Measurements from ENCODE around the gene CRIP1.

Gene CRIP1, protein sequence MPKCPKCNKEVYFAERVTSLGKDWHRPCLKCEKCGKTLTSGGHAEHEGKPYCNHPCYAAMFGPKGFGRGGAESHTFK

DNA sequence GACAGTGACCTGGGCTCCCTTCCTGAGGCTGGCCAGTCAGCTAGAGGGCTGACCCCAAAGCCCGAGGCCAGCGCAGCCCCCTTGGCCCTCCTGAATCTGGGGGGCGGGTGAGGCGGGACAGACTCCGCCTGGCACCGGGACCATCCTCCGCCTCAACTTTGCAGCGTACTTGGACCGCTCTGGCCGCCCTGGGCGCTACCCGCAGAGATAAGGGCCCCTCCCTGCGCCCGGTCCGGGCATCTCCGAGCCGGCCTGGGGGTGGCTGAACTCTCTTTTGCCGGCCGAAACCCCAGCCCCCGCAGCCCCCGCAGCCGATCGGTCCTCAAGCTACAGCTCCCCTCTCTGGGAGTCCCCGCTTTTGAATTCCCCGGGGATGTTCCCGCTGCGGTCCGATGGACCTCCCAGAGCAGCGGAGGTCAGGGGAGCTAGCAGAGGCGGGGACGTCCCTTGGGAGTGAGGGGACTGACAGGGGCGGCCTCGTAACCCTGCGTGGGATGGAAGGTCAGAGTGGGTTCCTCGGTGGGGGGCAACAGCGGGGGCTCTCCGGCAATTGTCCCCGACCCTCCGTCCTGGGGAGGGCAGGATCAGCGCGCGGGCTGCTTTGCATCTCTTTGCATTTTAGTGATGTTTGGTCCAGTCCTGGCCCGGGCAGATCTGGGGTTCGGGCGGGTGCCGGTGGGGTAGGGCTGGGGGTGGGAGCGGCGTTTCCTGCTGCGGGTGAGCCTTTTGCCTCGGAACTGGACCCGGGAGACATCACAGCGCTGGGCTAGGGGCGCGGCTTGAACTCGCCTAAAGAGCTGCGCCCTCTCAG lies at the start of gene CRIP1:
Gene CRIP1 (plus strand): TSS at position 724 of the 811 bp plus-strand sequence. CDS start 374 bp downstream, outside the sequence.
- DNase-seq (peak; percentile 32), ATAC-seq (no peak)
- Mint-ChIP-seq H3K4me1 (peaks cover 60% of the 10 kb centered on the region), H3K4me3 (peak within 1 kb of the TSS; percentile 81), H3K27ac (peak within 1 kb of the TSS; percentile 71), H3K36me3 (ENCODE audit: low read depth) (no peaks in the 10 kb centered on the region), H3K9me3 (no peaks in the 10 kb centered on the region), H3K27me3 (no peaks in the 10 kb centered on the region)

DNA sequence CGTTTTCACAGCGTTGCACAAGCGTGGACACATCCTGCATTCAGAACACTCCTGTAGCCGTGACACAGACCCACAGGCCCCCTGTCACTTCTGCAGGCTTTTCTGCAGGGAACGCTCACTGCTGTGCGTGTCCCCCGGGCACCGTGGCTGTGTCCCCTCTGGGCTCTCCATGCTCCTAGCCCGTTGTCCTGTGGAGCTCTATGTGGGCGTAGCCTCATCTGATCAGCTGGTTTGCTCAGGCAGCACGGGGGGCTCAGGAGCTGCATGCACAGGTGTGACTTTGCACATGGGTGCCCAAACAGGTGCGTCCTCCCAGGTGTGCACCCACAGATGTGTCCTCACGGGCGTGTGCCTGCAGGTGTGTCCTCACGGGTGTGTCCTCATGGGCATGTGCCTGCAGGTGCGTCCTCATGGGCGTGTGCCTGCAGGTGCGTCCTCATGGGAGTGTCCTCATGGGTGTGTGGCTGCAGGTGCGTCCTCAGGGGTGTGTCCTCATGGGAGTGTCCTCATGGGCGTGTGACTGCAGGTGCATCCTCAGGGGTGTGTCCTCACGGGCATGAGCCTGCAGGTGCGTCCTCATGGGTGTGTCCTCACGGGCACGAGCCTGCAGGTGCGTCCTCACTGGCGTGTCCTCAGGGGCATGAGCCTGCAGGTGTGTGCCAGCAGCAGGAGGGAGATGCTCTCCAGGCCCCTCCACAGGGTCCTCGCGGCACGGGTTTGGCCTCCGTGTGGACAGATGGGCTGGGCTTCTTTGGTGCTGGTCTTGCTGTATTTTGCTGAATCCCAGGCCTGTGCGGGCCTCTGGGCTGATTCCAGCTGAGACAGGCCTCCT lies 49.6 kb upstream of the CRIP1 start:
- ATAC-seq (no peak), DNase-seq (no peak)
- Mint-ChIP-seq H3K4me1 (peaks cover 8% of the 10 kb centered on the region), H3K27me3 (no peaks in the 10 kb centered on the region), H3K27ac (no peak overlapping the region), H3K9me3 (no peaks in the 10 kb centered on the region), H3K4me3 (no peak overlapping the region), H3K36me3 (ENCODE audit: low read depth) (peaks cover 15% of the 10 kb centered on the region)

DNA sequence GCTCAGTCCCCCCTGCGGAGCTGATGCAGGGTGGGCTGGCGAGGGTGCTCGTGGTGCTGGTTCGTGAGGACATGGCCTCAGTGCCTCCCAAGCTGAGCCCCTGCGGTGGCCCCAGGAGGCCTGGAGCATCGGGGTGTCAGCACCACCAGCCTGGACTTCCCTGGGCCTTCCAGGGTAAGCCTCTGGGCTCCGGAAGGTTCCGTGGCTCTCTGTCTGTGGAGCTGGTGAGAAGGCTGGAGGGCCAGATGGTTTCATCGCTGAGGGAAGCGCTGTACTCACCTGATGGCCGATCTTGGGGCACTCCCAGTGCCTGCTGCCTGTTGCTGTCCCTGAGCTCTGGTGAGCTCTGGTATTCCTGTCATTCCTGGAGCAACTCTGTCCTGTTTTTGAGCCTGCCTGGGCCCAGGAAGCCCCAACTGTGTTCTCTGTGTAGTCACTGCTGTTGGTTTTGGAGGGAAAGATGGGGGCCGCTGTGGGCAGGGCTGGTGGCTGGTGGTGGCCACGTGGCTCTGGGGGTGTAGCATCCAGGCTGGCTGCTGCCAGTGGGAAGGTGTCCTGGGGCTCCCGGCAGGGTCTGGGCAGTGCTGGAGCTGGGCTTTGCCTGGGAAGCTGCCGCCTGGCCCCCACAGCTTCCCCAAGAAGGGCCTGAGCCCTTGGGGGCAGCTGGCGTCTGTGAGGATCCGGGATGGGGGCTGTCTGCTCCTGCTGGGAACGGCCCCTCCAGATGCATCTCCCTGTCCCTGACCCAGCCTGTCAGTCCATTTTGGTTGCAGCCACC lies 48.8 kb upstream of the CRIP1 start:
- H3K9me3 Mint-ChIP-seq, result no peaks in the 10 kb centered on the region
- no peak overlapping the region for H3K4me3 Mint-ChIP-seq
- H3K36me3 Mint-ChIP-seq (ENCODE audit: low read depth), result peaks cover 15% of the 10 kb centered on the region
- peaks cover 8% of the 10 kb centered on the region for H3K4me1 Mint-ChIP-seq
- no peaks in the 10 kb centered on the region for H3K27me3 Mint-ChIP-seq
- DNase-seq (no peak), ATAC-seq (no peak)
- H3K27ac Mint-ChIP-seq, result no peak overlapping the region

DNA sequence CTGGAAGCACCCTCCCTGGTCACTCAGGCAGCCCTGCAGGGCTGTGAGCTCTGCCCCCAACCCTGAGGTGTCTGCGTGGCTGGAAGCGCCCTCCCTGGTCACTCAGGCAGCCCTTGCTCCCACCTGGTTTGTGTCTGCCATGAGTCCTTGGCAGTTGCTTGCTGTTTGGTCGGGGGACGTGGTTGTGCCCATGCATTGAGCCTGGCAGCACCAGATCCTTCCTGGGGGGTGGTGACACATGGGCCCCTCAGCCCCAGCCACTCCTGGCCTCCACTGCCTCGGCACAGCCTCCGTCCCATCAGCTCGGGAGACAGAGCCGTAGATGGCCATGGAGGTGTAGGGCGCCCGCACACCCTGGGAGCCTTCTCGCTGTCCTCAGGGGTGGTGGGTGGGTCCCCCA lies 47.5 kb upstream of the CRIP1 start:
- no peaks in the 10 kb centered on the region for H3K27me3 Mint-ChIP-seq
- DNase-seq, result no peak
- ATAC-seq, result no peak
- H3K27ac Mint-ChIP-seq, result no peak overlapping the region
- H3K4me3 Mint-ChIP-seq, result no peak overlapping the region
- H3K36me3 Mint-ChIP-seq (ENCODE audit: low read depth), result peaks cover 15% of the 10 kb centered on the region
- H3K4me1 Mint-ChIP-seq, result peaks cover 8% of the 10 kb centered on the region
- H3K9me3 Mint-ChIP-seq, result no peaks in the 10 kb centered on the region

DNA sequence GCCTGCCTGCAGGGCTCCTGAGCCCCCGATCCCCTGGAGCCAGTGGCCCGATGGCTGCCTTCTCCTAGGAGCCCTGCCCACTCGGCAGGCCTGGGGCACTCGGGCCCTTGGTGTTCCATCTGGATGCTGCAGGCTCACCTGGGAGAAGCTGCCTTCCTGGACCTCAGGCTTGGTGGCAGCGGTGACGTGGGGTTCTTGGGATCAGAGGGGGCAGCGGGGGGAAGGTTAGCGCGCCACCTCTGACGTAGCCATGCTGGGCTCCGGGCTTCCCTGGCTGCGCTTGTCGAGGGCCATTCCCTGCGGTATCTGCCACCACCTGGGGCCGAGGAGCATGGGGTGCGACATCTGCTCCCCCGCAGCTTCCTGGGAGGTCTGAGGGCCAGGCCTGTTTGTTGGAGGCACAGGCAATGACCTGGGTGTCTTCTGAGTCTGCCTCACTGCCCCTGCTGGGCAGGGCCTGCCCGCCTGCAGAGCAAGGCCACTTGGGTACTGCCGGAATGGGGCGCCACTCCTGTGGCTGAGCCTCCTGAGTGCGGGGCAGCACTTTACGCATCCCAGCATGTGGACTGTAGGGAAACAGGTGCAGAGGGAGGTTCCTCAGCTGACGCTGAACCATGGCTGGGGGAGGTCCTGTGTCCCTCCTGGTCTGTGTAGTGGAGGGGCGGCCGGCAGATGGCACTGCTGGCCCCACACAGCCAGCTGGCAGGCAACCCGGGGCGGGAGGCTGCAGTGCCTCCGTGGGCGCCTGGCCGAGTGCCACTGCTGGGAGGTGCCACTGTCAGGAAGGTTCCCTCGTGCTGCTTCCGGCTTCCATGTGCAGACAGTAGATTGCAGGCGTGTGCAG lies 46.8 kb upstream of the CRIP1 start:
- H3K36me3 Mint-ChIP-seq (ENCODE audit: low read depth), result peaks cover 13% of the 10 kb centered on the region
- DNase-seq (no peak), ATAC-seq (no peak)
- H3K4me3 Mint-ChIP-seq, result no peak overlapping the region
- H3K27me3 Mint-ChIP-seq, result no peaks in the 10 kb centered on the region
- H3K4me1 Mint-ChIP-seq, result peaks cover 7% of the 10 kb centered on the region
- no peak overlapping the region for H3K27ac Mint-ChIP-seq
- H3K9me3 Mint-ChIP-seq, result no peaks in the 10 kb centered on the region

DNA sequence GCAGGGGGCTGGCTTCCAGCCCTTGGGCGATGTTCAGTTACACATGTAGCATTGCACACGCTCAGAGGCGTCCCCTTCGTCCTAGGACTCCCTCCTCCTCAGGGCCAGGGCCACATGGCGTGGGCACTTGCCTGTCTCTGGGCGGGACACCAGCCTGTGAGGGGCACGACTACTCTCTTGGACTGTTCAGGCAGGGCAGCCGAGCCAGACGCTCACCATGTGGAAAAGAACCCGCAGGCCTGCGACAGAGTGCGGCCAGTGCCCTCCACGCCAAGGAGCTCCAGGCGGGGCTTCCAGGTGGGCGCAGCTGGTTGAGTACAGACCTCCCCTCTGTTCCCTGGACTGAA lies 46.2 kb upstream of the CRIP1 start:
- Mint-ChIP-seq H3K4me1 (peaks cover 5% of the 10 kb centered on the region), H3K27ac (no peak overlapping the region), H3K4me3 (no peak overlapping the region), H3K27me3 (no peaks in the 10 kb centered on the region), H3K36me3 (ENCODE audit: low read depth) (peaks cover 10% of the 10 kb centered on the region), H3K9me3 (no peaks in the 10 kb centered on the region)
- no peak for ATAC-seq
- DNase-seq, result no peak

DNA sequence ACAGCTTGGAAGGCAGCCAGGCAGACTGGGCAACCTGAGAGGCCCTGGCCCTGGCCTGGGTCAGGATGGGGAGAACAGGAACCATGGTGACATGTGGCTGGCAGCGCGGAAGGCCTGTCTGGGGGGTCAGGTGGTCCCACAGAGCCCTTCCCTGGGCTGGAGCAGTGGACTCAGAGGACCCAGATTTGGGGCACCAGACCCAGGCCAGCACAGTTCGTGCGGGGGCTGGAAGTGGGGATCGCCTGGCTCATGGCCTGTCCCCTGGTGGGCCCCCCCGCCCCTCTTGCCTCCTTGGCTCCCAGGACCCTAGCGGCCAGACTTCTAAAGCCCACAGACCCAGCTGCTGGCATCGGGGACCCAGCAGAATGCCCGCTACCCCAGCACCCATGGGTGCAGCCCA lies 45.7 kb upstream of the CRIP1 start:
- no peaks in the 10 kb centered on the region for H3K27me3 Mint-ChIP-seq
- no peak overlapping the region for H3K27ac Mint-ChIP-seq
- ATAC-seq (no peak), DNase-seq (no peak)
- no peaks in the 10 kb centered on the region for H3K9me3 Mint-ChIP-seq
- peaks cover 8% of the 10 kb centered on the region for H3K36me3 Mint-ChIP-seq (ENCODE audit: low read depth)
- H3K4me1 Mint-ChIP-seq, result peaks cover 2% of the 10 kb centered on the region
- no peak overlapping the region for H3K4me3 Mint-ChIP-seq

DNA sequence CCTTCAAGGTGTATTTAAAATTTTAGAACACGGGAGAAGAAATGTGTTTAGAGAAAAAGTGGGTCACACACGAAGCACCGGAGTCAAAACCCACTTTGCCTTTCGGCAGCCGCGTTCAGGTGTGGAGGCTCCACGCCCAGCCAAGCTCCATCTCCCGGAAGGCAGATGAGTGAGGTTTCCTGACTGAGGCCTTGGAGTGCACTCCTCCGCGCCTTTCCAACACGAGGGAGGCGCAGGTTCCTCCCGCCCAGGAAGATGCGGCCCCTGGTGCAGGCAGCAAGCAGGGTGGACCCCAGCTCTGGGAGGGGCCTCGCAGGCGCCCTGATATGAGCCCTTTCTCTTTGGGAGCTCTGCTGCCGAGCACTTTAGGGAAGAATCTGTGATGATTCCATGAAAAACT lies 44.6 kb upstream of the CRIP1 start:
- H3K27ac Mint-ChIP-seq, result no peak overlapping the region

DNA sequence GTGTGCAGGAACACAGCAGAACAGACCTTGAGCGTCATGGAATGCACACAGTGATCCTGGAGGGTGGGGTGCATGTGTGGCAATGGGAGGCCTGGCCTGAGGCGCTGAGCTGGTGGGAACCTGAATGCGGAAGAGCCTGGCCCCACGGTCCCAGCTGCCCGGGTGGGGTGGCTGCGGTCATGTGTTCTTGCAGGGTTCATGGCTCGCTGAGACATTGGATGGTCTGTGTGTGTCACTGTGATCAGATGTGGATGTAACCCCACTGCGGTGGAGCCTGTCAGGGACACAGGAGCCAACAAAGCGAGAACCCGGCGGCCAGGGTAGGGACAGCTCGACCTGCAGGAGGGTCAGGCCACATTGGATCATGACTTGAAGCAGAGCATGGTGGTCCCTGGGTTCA lies 43.9 kb upstream of the CRIP1 start:
- no peak overlapping the region for H3K27ac Mint-ChIP-seq
- H3K9me3 Mint-ChIP-seq, result no peaks in the 10 kb centered on the region
- H3K4me1 Mint-ChIP-seq, result no peaks in the 10 kb centered on the region
- peaks cover 6% of the 10 kb centered on the region for H3K36me3 Mint-ChIP-seq (ENCODE audit: low read depth)
- no peak for DNase-seq
- no peak for ATAC-seq
- H3K4me3 Mint-ChIP-seq, result no peak overlapping the region
- no peaks in the 10 kb centered on the region for H3K27me3 Mint-ChIP-seq

More for the DNA sequence above, 44.6 kb upstream of the CRIP1 start:
- Mint-ChIP-seq H3K4me1 (no peaks in the 10 kb centered on the region), H3K27me3 (no peaks in the 10 kb centered on the region), H3K4me3 (no peak overlapping the region), H3K36me3 (ENCODE audit: low read depth) (peaks cover 6% of the 10 kb centered on the region), H3K9me3 (no peaks in the 10 kb centered on the region)
- no peak for DNase-seq
- no peak for ATAC-seq

DNA sequence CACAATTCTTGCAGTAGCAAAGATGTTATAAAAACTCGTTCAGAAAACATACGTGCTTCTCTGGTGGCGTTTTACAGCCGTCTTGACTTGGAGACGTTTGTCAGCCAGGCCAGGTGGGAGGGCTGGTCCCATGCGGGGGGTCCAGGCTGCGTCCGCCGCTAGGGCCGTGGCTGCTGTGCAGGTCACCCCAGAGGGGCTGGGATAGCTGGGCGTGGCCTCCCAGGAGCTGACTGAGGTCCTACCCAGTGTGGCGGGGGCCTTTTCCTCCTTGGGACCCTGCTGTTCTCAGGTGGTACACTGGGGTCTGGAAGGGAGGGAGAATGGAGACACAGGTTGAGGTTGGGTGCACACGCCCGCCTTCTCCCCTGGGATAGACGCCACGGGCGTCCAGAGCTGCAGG lies 41.8 kb upstream of the CRIP1 start:
- peaks cover 6% of the 10 kb centered on the region for H3K36me3 Mint-ChIP-seq (ENCODE audit: low read depth)
- DNase-seq (no peak), ATAC-seq (no peak)
- H3K4me3 Mint-ChIP-seq, result no peak overlapping the region
- H3K4me1 Mint-ChIP-seq, result no peaks in the 10 kb centered on the region
- H3K27me3 Mint-ChIP-seq, result no peaks in the 10 kb centered on the region
- H3K27ac Mint-ChIP-seq, result no peak overlapping the region
- H3K9me3 Mint-ChIP-seq, result no peaks in the 10 kb centered on the region

DNA sequence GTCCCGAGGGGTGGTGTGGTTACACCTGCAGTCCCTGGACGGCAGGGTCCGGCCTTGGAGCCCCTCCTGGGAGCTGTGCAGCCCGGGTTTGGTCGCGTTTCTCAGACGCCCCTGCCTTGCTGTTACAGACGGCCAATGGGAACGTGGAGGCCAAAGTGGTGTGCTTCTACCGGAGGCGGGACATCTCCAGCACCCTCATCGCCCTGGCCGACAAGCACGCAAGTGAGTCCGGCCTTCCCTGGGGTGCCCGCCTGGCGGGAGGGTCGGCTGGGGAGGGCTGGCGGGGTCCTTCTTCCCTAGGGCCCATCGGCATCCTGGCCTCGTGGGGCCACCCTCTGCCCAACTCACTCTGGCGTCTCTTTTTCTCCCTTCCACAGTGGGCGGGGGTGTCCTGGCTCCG lies 41.4 kb upstream of the CRIP1 start:
- peaks cover 9% of the 10 kb centered on the region for H3K36me3 Mint-ChIP-seq (ENCODE audit: low read depth)
- DNase-seq, result no peak
- H3K4me1 Mint-ChIP-seq, result no peaks in the 10 kb centered on the region
- no peak for ATAC-seq
- H3K9me3 Mint-ChIP-seq, result no peaks in the 10 kb centered on the region
- no peak overlapping the region for H3K4me3 Mint-ChIP-seq
- no peak overlapping the region for H3K27ac Mint-ChIP-seq
- H3K27me3 Mint-ChIP-seq, result no peaks in the 10 kb centered on the region

DNA sequence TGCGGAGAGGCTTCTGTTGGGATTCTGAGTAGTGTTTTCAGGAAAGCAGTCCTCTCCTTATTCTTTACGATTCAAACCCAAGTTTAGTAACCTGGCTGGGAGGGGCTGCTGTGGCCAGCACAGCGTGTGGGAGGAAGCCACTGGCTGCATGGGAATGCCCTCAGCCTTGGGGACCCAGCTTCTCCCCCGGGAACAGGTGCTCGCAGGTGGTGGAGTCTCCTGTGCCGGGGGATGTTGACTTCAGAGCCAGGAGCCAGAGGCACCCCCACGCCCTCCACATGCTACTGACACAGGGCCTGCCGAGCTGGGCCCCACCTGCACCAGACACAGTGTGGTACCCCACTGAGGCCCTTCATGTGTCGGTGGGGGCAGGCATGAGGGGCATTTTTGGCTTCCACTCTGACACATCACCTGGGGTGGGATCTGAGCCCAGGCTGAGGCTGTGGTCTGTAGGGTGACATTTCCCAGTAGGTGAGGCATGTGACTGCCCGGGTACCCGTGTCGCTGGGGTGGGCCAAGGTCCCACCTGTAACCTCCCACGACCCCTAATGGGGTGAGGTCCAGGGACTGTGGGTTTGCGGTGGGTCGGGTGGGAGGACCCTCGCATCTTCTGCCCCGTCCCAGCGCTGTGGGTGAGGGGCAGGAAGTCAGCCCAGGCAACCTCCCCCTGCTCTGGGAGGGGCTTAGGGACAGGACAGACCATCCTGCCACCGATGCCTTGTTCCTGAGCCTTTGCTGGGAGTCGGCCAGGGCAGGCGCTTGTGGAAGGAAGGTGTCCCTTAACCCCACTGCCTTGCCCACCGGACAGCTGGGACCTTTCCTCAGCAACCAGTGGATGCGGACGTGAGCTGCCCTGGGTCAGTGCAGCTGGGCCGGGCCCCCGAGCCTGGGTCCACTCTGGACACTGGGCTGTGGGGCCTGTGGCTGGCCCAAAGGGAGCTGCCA lies 40.5 kb upstream of the CRIP1 start:
- ATAC-seq, result no peak
- Mint-ChIP-seq H3K9me3 (no peaks in the 10 kb centered on the region), H3K27ac (no peak overlapping the region), H3K4me3 (no peak overlapping the region), H3K27me3 (no peaks in the 10 kb centered on the region), H3K4me1 (no peaks in the 10 kb centered on the region), H3K36me3 (ENCODE audit: low read depth) (peaks cover 11% of the 10 kb centered on the region)
- no peak for DNase-seq

DNA sequence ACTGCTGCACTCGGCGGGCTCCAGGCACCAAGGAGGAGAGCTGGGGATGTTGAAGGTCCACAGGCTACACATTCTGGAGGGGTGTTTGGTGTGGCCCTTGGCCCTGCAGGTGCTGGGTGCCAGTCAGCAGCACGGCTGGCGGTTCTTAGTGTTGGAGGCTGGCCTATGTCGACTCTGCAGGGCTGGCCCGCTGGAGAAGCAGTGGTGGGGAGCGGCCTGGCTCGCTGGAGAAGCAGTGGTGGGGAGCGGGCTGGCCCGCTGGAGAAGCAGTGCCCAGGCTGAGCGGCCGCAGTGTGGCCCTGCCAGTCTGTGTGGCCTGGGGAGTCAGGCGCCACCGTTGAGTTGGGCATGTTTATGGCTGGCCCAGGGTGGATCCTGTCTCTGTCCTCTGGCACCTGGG lies 39.7 kb upstream of the CRIP1 start:
- no peaks in the 10 kb centered on the region for H3K4me1 Mint-ChIP-seq
- H3K4me3 Mint-ChIP-seq, result no peak overlapping the region
- H3K9me3 Mint-ChIP-seq, result no peaks in the 10 kb centered on the region
- peaks cover 10% of the 10 kb centered on the region for H3K36me3 Mint-ChIP-seq (ENCODE audit: low read depth)
- DNase-seq (no peak), ATAC-seq (no peak)
- H3K27me3 Mint-ChIP-seq, result no peaks in the 10 kb centered on the region
- no peak overlapping the region for H3K27ac Mint-ChIP-seq

Measured in activated naive CD8-positive, alpha-beta T cell treated with anti-CD3 and anti-CD28 coated beads, Interleukin-2, amount 50 U/mL, for 24 hours (primary cell).